H1 (cell line): ENCODE results near the gene ABCG1. TPM values are rescaled to one million over a fixed set of nuclear protein-coding genes. Genes with fewer than 3 reads are reported as not detected.

ENCODE experiments used
- CTCF ChIA-PET: fragments of 300-600 bp; sonication (Branson Sonifier 250); formaldehyde crosslinking; loops from one replicate; lab custom pipeline; 2021; ENCODE audit not compliant: partially characterized antibody; lab: Charles Lee
- POLR2A ChIA-PET: fragments of 300-600 bp; sonication (Branson Sonifier 250); formaldehyde crosslinking; loops from one replicate; lab custom pipeline; 2021; ENCODE audit warnings: inconsistent platforms; ENCODE audit not compliant: partially characterized antibody; lab: Charles Lee
- DNase-seq, 2 experiments: peaks; one replicate each; pipeline versions ENCODE4 v3.0.0 to v3.0.0-alpha.2; 2010 to 2022; ENCODE audit warnings: low spot score in 2 of 2, low read depth in 1 of 2, mixed read lengths in 1 of 2
- FAIRE-seq: peaks from 2 replicates; lab custom pipeline; 2011; peaks lifted over from hg19 to GRCh38; lab: Jason Lieb, UNC
- H2AFZ ChIP-seq: 2 replicates; pipeline ENCODE4 v1.8.1; 2012; ENCODE audit warnings: low read length, inconsistent platforms
- H2AK5ac ChIP-seq: 2 replicates; pipeline ENCODE4 v1.6.1; 2013; ENCODE audit warnings: low read depth, low read length
- H2BK120ac ChIP-seq: replicated peaks from 2 replicates; pipeline ENCODE3; 2013; ENCODE audit warnings: low read depth, low read length, inconsistent platforms
- H2BK12ac ChIP-seq: 2 replicates; pipeline ENCODE4 v1.6.1; 2013; ENCODE audit warnings: low read depth, low read length
- H2BK15ac ChIP-seq: 2 replicates; pipeline ENCODE4 v1.6.1; 2013; ENCODE audit warnings: low read length
- H2BK20ac ChIP-seq: 2 replicates; pipeline ENCODE4 v1.6.1; 2013; ENCODE audit warnings: low read length
- H2BK5ac ChIP-seq: 2 replicates; pipeline ENCODE4 v1.6.1; 2013; ENCODE audit warnings: low read depth, low read length
- H3K14ac ChIP-seq: 2 replicates; pipeline ENCODE4 v1.6.1; 2013; ENCODE audit warnings: inconsistent platforms; ENCODE audit not compliant: insufficient read length
- H3K18ac ChIP-seq: 2 replicates; pipeline ENCODE4 v1.6.1; 2013; ENCODE audit warnings: low read length; ENCODE audit errors: extremely low read depth
- H3K23ac ChIP-seq: 2 replicates; pipeline ENCODE4 v1.6.1; 2013; ENCODE audit warnings: inconsistent platforms; ENCODE audit not compliant: insufficient read length
- H3K23me2 ChIP-seq: 2 replicates; pipeline ENCODE4 v1.6.1; 2013; ENCODE audit warnings: low read depth, low read length
- H3K27ac ChIP-seq: 2 replicates; pipeline ENCODE4 v1.6.1; 2011; ENCODE audit warnings: low read depth, low read length, inconsistent platforms
- H3K27me3 ChIP-seq, 4 experiments: replicated peaks in 1 of 4; 1 replicate in 1 of 4; 2 replicates in 3 of 4; pipeline versions ENCODE4 v1.6.1 to v1.8.1; 2011 to 2013; ENCODE audit warnings: low read length in 3 of 4, mild to moderate bottlenecking in 3 of 4, inconsistent platforms in 2 of 4, mixed read lengths in 2 of 4, moderate library complexity in 1 of 4; ENCODE audit not compliant: control insufficient read depth in 3 of 4, insufficient read depth in 3 of 4; ENCODE audit errors: extremely low read depth in 1 of 4
- H3K36me3 ChIP-seq, 4 experiments: 2 replicates each; pipeline versions ENCODE4 v1.6.1 to v1.8.1; 2011 to 2013; ENCODE audit warnings: mild to moderate bottlenecking in 4 of 4, low read length in 3 of 4, moderate library complexity in 2 of 4, control low read depth in 1 of 4, inconsistent platforms in 1 of 4; ENCODE audit not compliant: insufficient read depth in 4 of 4, control insufficient read depth in 2 of 4
- H3K4ac ChIP-seq: replicated peaks from 2 replicates; pipeline ENCODE3; 2013; ENCODE audit warnings: low read length, low read depth, mixed read lengths, inconsistent platforms; ENCODE audit not compliant: insufficient read length
- H3K4me1 ChIP-seq, 4 experiments: replicated peaks in 1 of 4; 1 replicate in 1 of 4; 2 replicates in 3 of 4; pipeline versions ENCODE4 v1.6.1 to v1.8.1; 2011 to 2013; ENCODE audit warnings: low read length in 3 of 4, inconsistent platforms in 2 of 4, mixed read lengths in 1 of 4; ENCODE audit not compliant: insufficient read depth in 4 of 4, control insufficient read depth in 3 of 4
- H3K4me2 ChIP-seq, 2 experiments: 2 replicates each; pipeline versions ENCODE4 v1.6.1 to v1.8.1; 2011 to 2013; ENCODE audit warnings: low read depth in 2 of 2, low read length in 2 of 2, control low read depth in 1 of 2, inconsistent platforms in 1 of 2, mild to moderate bottlenecking in 1 of 2; ENCODE audit not compliant: insufficient read depth in 1 of 2
- H3K4me3 ChIP-seq, 4 experiments: fragments of 200-600, 300-600 bp in 1 of 4; sonication (generic), shearing (Covaris generic), sonication (Bioruptor Twin) in 1 of 4; 2 replicates each; pipeline versions ENCODE4 v1.5.1 to v1.8.1; 2011 to 2016; ENCODE audit warnings: low read length in 4 of 4, low read depth in 3 of 4, control low read depth in 2 of 4, inconsistent platforms in 2 of 4, mild to moderate bottlenecking in 2 of 4, mixed read lengths in 1 of 4, moderate library complexity in 1 of 4; ENCODE audit not compliant: insufficient read depth in 2 of 4; ENCODE audit errors: extremely low read depth in 1 of 4
- H3K56ac ChIP-seq: replicated peaks from 2 replicates; pipeline ENCODE3; 2013; ENCODE audit warnings: low read depth, mild to moderate bottlenecking, mixed read lengths, low read length, inconsistent platforms; ENCODE audit not compliant: insufficient read length
- H3K79me1 ChIP-seq: 2 replicates; pipeline ENCODE4 v1.6.1; 2013; ENCODE audit warnings: low read depth, low read length, control low read depth
- H3K79me2 ChIP-seq, 2 experiments: 2 replicates each; pipeline versions ENCODE4 v1.6.1 to v1.8.1; 2012 to 2013; ENCODE audit warnings: low read length in 2 of 2, mild to moderate bottlenecking in 2 of 2, inconsistent platforms in 1 of 2; ENCODE audit not compliant: insufficient read depth in 2 of 2, control insufficient read depth in 1 of 2
- H3K9ac ChIP-seq, 4 experiments: replicated peaks in 1 of 4; 1 replicate in 1 of 4; 2 replicates in 3 of 4; pipeline versions ENCODE4 v1.6.1 to v1.8.1; 2011 to 2013; ENCODE audit warnings: low read depth in 3 of 4, low read length in 3 of 4, control low read depth in 2 of 4, mild to moderate bottlenecking in 2 of 4, moderate library complexity in 2 of 4, inconsistent platforms in 1 of 4; ENCODE audit errors: extremely low read depth in 1 of 4
- H3K9me3 ChIP-seq, 2 experiments: 2 replicates each; pipeline versions ENCODE4 v1.6.1 to v1.8.1; 2012 to 2013; ENCODE audit warnings: mild to moderate bottlenecking in 2 of 2, moderate library complexity in 2 of 2, control low read depth in 1 of 2, inconsistent platforms in 1 of 2, low read depth in 1 of 2, low read length in 1 of 2, mixed read lengths in 1 of 2; ENCODE audit not compliant: insufficient read depth in 2 of 2
- H4K20me1 ChIP-seq, 2 experiments: replicated peaks in 1 of 2; 2 replicates each; pipeline versions ENCODE3 to v1.8.1; 2011 to 2013; ENCODE audit warnings: inconsistent platforms in 2 of 2, low read length in 2 of 2, mild to moderate bottlenecking in 1 of 2; ENCODE audit not compliant: insufficient read depth in 2 of 2, control insufficient read depth in 1 of 2
- H4K5ac ChIP-seq: 2 replicates; pipeline ENCODE4 v1.6.1; 2013; ENCODE audit warnings: low read length, low read depth, mixed read lengths, inconsistent platforms; ENCODE audit not compliant: insufficient read length
- H4K8ac ChIP-seq: 2 replicates; pipeline ENCODE4 v1.8.0; 2013; ENCODE audit warnings: mild to moderate bottlenecking, moderate library complexity, low read length, inconsistent platforms; ENCODE audit not compliant: insufficient read depth; ENCODE audit errors: extremely low read depth
- H4K91ac ChIP-seq: replicated peaks from 2 replicates; pipeline ENCODE3; 2013; ENCODE audit warnings: low read length, mixed read lengths, inconsistent platforms; ENCODE audit not compliant: insufficient read length
- ATF3 ChIP-seq: IDR thresholded peaks from 2 replicates; pipeline ENCODE4 v1.6.1; 2011; ENCODE audit warnings: low read depth, mild to moderate bottlenecking, low read length; ENCODE audit not compliant: insufficient read depth
- CTBP2 ChIP-seq: IDR thresholded peaks from 2 replicates; pipeline ENCODE4 v1.7.0; 2011; ENCODE audit warnings: borderline replicate concordance, mild to moderate bottlenecking, moderate library complexity, mixed read lengths, low read length; ENCODE audit not compliant: insufficient read depth, insufficient read length
- JUN ChIP-seq: IDR thresholded peaks from 2 replicates; pipeline ENCODE4 v1.6.1; 2011; ENCODE audit warnings: low read depth, mild to moderate bottlenecking, improper control_type of control experiment, low read length
- RAD21 ChIP-seq, 2 experiments: IDR thresholded peaks in 1 of 2; conservative IDR thresholded peaks in 1 of 2; 2 replicates each; pipeline ENCODE4 v1.6.1; 2011; ENCODE audit warnings: low read depth in 2 of 2, low read length in 2 of 2, improper control_type of control experiment in 1 of 2, inconsistent platforms in 1 of 2, mild to moderate bottlenecking in 1 of 2, moderate library complexity in 1 of 2
- SP2 ChIP-seq: IDR thresholded peaks from 2 replicates; pipeline ENCODE4 v1.6.1; 2012; ENCODE audit warnings: mild to moderate bottlenecking, low read length, inconsistent platforms
- TCF12 ChIP-seq: IDR thresholded peaks from 2 replicates; pipeline ENCODE4 v1.6.1; 2011; ENCODE audit warnings: low read depth, mild to moderate bottlenecking, low read length
- ZNF274 ChIP-seq: IDR thresholded peaks from 2 replicates; pipeline ENCODE4 v1.7.0; 2012; ENCODE audit warnings: low read length, borderline replicate concordance; ENCODE audit errors: extremely low read depth
- WGBS, 2 experiments: shearing (Covaris generic) in 1 of 2; methylation state at CpG; one replicate each; pipeline versions ENCODE4 v1.1.6 to v1.1.7; 2013 to 2015; ENCODE audit warnings: low lambda C conversion rate in 2 of 2, mixed read lengths in 2 of 2, inconsistent platforms in 1 of 2, low coverage in 1 of 2, missing lambda C conversion rate in 1 of 2; ENCODE audit not compliant: insufficient replicate concordance in 2 of 2, insufficient coverage in 1 of 2, insufficient read length in 1 of 2; ENCODE audit errors: extremely low coverage in 1 of 2, missing lambda C conversion rate in 1 of 2; 5-methylcytosine and 5-hydroxymethylcytosine counted together
- polyA plus RNA-seq, 7 experiments: library from polyadenylated mRNA; depleted of rRNA in 3 of 7; stranded (reverse) in 5 of 7; unstranded in 2 of 7; fragments of >200 nt in 5 of 7; fragments of 200-250 nt in 2 of 7; gene quantifications; 1 replicate in 5 of 7; 2 replicates in 1 of 7; 4 replicates in 1 of 7; pipeline versions ENCODE4 v1.2.1 to v1.2.3, GENCODE V29; 2011 to 2013; ENCODE audit warnings: missing spikeins in 2 of 7, mixed read lengths in 2 of 7
- total RNA-seq: library from RNA; stranded (reverse); fragmentation: NEBNext Ultra II Directional; extraction: Animal tissue kit (Norgen Biotek cat#: 25700); gene quantifications from 2 replicates; pipeline ENCODE4 v1.2.1, GENCODE V29; 2021

The ABCG1 gene
- total and polyA plus RNA-seq, 2 of the 8 experiments (the other 6 are each of a cell fraction or from before 2014, with no cell fraction given), result 2.1 to 4.0 TPM

- H3K36me3 ChIP-seq, result no peaks in the 10 kb centered on the region
- no peak overlapping the region for H2BK15ac ChIP-seq
- H3K23me2 ChIP-seq, result peaks cover 6% of the 10 kb centered on the region
- no peak for DNase-seq
- no peak overlapping the region for H4K5ac ChIP-seq
- FAIRE-seq, result no peak
- no peak overlapping the region for H2BK20ac ChIP-seq
- no peak overlapping the region for H3K56ac ChIP-seq
- no peak overlapping the region for H2AK5ac ChIP-seq
- peaks cover 0 to 4% (median 2%) of the 10 kb centered on the region in 4 experiments; a peak in 4 of 7 replicates for H3K4me1 ChIP-seq
- no peaks in the 10 kb centered on the region for H3K79me1 ChIP-seq
- H2BK120ac ChIP-seq, result no peak overlapping the region
- H2BK5ac ChIP-seq, result no peak overlapping the region
- TF ChIP-seq CTBP2 (no peak), TCF12 (no peak), ZNF274 (no peak), SP2 (no peak), ATF3 (no peak), RAD21 (IDR thresholded peaks at IDR 0.05 in 1 of 2, conservative IDR thresholded peaks at IDR 0.05 in 1 of 2; ENCODE audit: low read depth in 2 of 2, low read length in 2 of 2) (no peak), JUN (no peak)
- no peak overlapping the region for H3K4ac ChIP-seq
- no peak overlapping the region for H4K8ac ChIP-seq
- H3K9me3 ChIP-seq, result no peaks in the 10 kb centered on the region
- ChIA-PET CTCF (interaction anchor here (1.2 to 3.0 kb wide), 4 partner anchors 12 to 55 kb away, joined by 3 to 12 read pairs (median 5); no protein-coding TSS in a partner anchor), POLR2A (no interaction called here)
- H3K9ac ChIP-seq, result no peak overlapping the region
- no peak overlapping the region for H2AFZ ChIP-seq
- no peak overlapping the region for H3K23ac ChIP-seq
- no peak overlapping the region for H3K4me2 ChIP-seq
- H3K79me2 ChIP-seq, result no peaks in the 10 kb centered on the region
- H3K18ac ChIP-seq, result no peak overlapping the region
- no peak overlapping the region for H4K91ac ChIP-seq
- WGBS, 2 experiments, result 87% methylated on average over 15 of the region's 15 CpGs; no CpG with 5 or more reads in 1 of the 2 experiments
- no peak overlapping the region for H2BK12ac ChIP-seq
- H3K4me3 ChIP-seq, result no peak overlapping the region
- H3K14ac ChIP-seq, result no peak overlapping the region
- peaks cover 0 to 5% of the 10 kb centered on the region in 2 experiments for H4K20me1 ChIP-seq
- peaks cover 8 to 40% (median 23%) of the 10 kb centered on the region in 4 experiments for H3K27me3 ChIP-seq
- H3K27ac ChIP-seq, result no peak overlapping the region
Measured at GRCh38 chr21:42221581-42222345, 2.8 kb downstream of the ABCG1 start.
